Kidney (tissue), 14 donors: ENCODE measurements around the gene URI1. TPM values are rescaled to one million over a fixed set of nuclear protein-coding genes. Genes with fewer than 3 reads are reported as not detected.
"Not testable (repeated sequence)": the region's sequence is repeated elsewhere in the genome, so short reads cannot be mapped to it uniquely, and the experiment has no call there.

Experiments used
- DNase-seq, 5 donors: peaks; one replicate each; pipeline ENCODE4 v3.0.0-alpha.2; 2013 to 2020
- FAIRE-seq: peaks from 2 replicates; lab custom pipeline; 2012; peaks lifted over from hg19 to GRCh38; lab: Jason Lieb, UNC
- H3K27ac ChIP-seq, 2 donors: one replicate each; pipeline ENCODE4 v1.7.0; 2013; ENCODE audit warnings: low read depth in 2 of 2, low read length in 2 of 2, inconsistent platforms in 1 of 2
- H3K27me3 ChIP-seq: one replicate; pipeline ENCODE4 v1.7.1; 2013; ENCODE audit warnings: low read length, inconsistent platforms; ENCODE audit not compliant: control insufficient read depth, insufficient read depth
- H3K36me3 ChIP-seq, 3 donors: one replicate each; pipeline versions ENCODE4 v1.7.0 to v1.7.1; 2013; ENCODE audit warnings: low read length in 3 of 3, control low read depth in 1 of 3, inconsistent platforms in 1 of 3; ENCODE audit not compliant: insufficient read depth in 3 of 3, control insufficient read depth in 2 of 3
- H3K4me1 ChIP-seq, 3 donors: one replicate each; pipeline versions ENCODE4 v1.7.0 to v1.7.1; 2013; ENCODE audit warnings: low read length in 3 of 3, inconsistent platforms in 1 of 3, low read depth in 1 of 3; ENCODE audit not compliant: control insufficient read depth in 2 of 3, insufficient read depth in 2 of 3
- H3K4me3 ChIP-seq, 3 donors: one replicate each; pipeline versions ENCODE4 v1.7.0 to v1.8.1; 2013; ENCODE audit warnings: low read length in 3 of 3, control low read depth in 1 of 3, inconsistent platforms in 1 of 3
- H3K9ac ChIP-seq, 3 donors: one replicate each; pipeline versions ENCODE4 v1.7.0 to v1.7.1; 2013; ENCODE audit warnings: low read length in 3 of 3, control low read depth in 1 of 3, inconsistent platforms in 1 of 3
- H3K9me3 ChIP-seq, 3 donors: one replicate each; pipeline versions ENCODE4 v1.7.0 to v1.7.1; 2013; ENCODE audit warnings: low read length in 3 of 3, control low read depth in 1 of 3, inconsistent platforms in 1 of 3; ENCODE audit not compliant: control insufficient read depth in 2 of 3, insufficient read depth in 1 of 3
- intact Hi-C: fragments of 100-400 bp; cut with DNase I; formaldehyde crosslinking; loops from one replicate; pipeline ENCODE4 v1.11.1; 2022
- polyA plus RNA-seq: library from polyadenylated mRNA; stranded (reverse); fragments of 350-450 nt; fragmentation: Illumina TruSeq; extraction: RNeasy Lipid Tissue Mini Kit (QIAGEN cat#74804); gene quantifications from one replicate; pipeline ENCODE4 v1.2.3, GENCODE V29; 2014; ENCODE audit warnings: low read depth, low replicate concordance; ENCODE audit not compliant: insufficient read depth
- total RNA-seq: library from RNA; stranded (reverse); fragmentation: NEBNext Ultra II Directional; extraction: Animal tissue kit (Norgen Biotek cat#: 25700); gene quantifications from one replicate; pipeline ENCODE4 v1.2.1, GENCODE V29; 2021
- TF ChIP-seq, protein P1 (sequence below): IDR thresholded peaks from 3 replicates; pipeline ENCODE4 v1.5.1; 2012; ENCODE audit warnings: mild to moderate bottlenecking, moderate library complexity, borderline replicate concordance; ENCODE audit not compliant: insufficient read depth; ENCODE audit errors: extremely low read depth
- donor health status: control.
- donor health status: control.
- donor health status: control.
- donor health status: control.
- donor health status: control.
- donor health status: DM: yes; HTN: yes; CAD: no.
- donor health status: Normal renal cell carcinoma (clear cell type).

URI1 gene
- total and polyA plus RNA-seq, 2 donors from 2014 or later = 34.8 to 56.3 TPM

DNA sequence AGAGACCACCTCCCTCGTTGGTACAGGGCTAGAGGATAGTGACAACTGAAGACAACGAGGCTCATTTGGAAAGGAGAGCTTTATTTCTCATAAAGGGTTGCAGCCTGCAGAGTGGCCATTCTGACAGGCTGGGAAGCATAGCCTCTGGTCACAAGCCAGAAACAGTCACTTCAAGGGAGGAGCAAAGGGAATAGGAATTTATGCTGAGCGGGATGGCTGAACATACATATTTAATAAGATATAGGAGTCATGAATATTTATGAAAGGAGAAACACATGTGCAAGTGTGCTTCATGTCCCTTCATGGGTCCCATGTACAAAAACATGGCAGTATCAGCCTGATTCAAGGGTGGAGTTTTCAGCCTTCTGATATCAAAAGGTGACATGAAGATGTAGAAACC, 27.1 kb upstream of the URI1 start:
- no peaks in the 10 kb centered on the region for H3K27me3 ChIP-seq
- FAIRE-seq (no peak), DNase-seq (no peak)
- H3K4me3 ChIP-seq = no peak overlapping the region
- no peaks in the 10 kb centered on the region for H3K4me1 ChIP-seq
- H3K9me3 ChIP-seq = no peaks in the 10 kb centered on the region
- intact Hi-C loops = no loop called here
- H3K27ac ChIP-seq = no peak overlapping the region
- no peaks in the 10 kb centered on the region for H3K36me3 ChIP-seq
- TF ChIP-seq, protein P1, sequence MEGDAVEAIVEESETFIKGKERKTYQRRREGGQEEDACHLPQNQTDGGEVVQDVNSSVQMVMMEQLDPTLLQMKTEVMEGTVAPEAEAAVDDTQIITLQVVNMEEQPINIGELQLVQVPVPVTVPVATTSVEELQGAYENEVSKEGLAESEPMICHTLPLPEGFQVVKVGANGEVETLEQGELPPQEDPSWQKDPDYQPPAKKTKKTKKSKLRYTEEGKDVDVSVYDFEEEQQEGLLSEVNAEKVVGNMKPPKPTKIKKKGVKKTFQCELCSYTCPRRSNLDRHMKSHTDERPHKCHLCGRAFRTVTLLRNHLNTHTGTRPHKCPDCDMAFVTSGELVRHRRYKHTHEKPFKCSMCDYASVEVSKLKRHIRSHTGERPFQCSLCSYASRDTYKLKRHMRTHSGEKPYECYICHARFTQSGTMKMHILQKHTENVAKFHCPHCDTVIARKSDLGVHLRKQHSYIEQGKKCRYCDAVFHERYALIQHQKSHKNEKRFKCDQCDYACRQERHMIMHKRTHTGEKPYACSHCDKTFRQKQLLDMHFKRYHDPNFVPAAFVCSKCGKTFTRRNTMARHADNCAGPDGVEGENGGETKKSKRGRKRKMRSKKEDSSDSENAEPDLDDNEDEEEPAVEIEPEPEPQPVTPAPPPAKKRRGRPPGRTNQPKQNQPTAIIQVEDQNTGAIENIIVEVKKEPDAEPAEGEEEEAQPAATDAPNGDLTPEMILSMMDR = no peak
- H3K9ac ChIP-seq = no peak overlapping the region

DNA sequence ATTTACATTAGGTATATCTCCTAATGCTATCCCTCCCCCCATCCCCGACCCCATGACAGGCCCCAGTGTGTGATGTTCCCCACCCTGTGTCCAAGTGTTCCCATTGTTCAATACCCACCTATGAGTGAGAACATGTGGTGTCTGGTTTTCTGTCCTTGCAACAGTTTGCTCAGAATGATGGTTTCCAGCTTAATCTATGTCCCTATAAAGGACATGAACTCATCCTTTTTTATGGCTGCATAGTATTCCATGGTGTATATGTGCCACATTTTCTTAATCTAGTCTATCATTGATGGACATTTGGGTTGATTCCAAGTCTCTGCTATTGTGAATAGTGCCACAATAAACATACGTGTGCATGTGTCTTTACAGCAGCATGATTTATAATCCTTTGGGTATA, 26.2 kb upstream of the URI1 start:
- H3K4me3 ChIP-seq, intact Hi-C loops, H3K27me3 ChIP-seq: not testable (repeated sequence)

DNA sequence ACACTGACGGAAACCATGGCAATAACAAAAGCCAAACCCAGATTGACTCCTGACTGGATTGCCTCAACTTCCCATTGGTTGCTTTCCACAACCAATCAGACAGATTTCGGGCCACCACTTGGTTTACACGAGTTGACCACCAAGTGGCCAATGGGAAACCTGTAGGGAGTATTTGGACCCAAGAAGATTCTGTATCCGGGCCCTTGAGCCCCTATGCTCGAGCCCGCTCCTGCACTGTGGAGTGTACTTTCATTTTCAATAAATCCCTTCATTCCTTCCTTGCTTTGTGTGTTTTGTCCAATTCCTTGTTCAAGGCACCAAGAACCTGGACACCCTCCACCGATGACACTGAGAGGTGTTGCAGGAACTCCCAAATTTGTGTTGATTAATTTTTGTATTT, 24.1 kb upstream of the URI1 start:
- Histone ChIP-seq H3K36me3 (no peaks in the 10 kb centered on the region), H3K27ac (no peak overlapping the region), H3K27me3 (no peaks in the 10 kb centered on the region), H3K9me3 (no peaks in the 10 kb centered on the region), H3K9ac (no peak overlapping the region), H3K4me1 (no peaks in the 10 kb centered on the region), H3K4me3 (no peak overlapping the region)
- FAIRE-seq = no peak
- no peak for DNase-seq
- TF ChIP-seq, protein P1 = no peak
- intact Hi-C loops = no loop called here

More for the DNA sequence above, 26.2 kb upstream of the URI1 start:
- FAIRE-seq, H3K9me3 ChIP-seq, DNase-seq, H3K4me1 ChIP-seq, H3K9ac ChIP-seq, H3K36me3 ChIP-seq, H3K27ac ChIP-seq: not testable (repeated sequence)

DNA sequence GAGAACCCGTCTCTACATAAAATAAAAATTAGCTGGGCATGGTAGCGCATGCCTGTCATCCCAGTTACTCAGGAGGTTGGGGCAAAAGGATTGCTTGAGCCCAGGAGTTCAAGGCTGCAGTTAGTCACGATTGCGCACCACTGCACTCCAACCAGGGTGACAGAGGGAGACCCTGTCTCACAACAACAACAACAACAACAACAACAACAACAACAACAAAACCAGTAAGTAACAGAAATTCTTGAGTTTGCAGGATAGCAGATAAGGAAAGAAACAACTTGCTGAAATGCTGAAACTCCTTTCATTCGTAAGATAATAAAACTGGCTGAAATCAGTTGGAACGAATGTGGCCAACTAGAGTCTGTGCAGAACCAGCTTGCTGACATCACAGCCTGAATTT, 23.1 kb upstream of the URI1 start:
- no peaks in the 10 kb centered on the region for H3K9me3 ChIP-seq
- H3K36me3 ChIP-seq = no peaks in the 10 kb centered on the region
- FAIRE-seq (no peak), DNase-seq (no peak)
- TF ChIP-seq, protein P1 = no peak
- H3K27ac ChIP-seq = no peak overlapping the region
- H3K4me3 ChIP-seq = no peak overlapping the region
- H3K27me3 ChIP-seq = no peaks in the 10 kb centered on the region
- no peaks in the 10 kb centered on the region for H3K4me1 ChIP-seq
- no peak overlapping the region for H3K9ac ChIP-seq
- intact Hi-C loops = no loop called here
